NCI-H2171 treated with DMSO at 0.1 percent for 48 hours (cell line): ENCODE measurements around the gene RPL35.

Source experiments
- DNase-seq: peaks from one replicate; lab custom pipeline; 2025; lab: John Stamatoyannopoulos, UW

RPL35 gene

GRCh38 chr9:124861342-124862229 is at the start of gene RPL35, which contains the start of gene ARPC5L:
RPL35 (minus strand) TSS chr9:124861957; CDS start chr9:124861912, 45 bp downstream.
ARPC5L (plus strand) TSS chr9:124862130; CDS start chr9:124869291, 7,161 bp downstream.
- peak; percentile 94 for DNase-seq

GRCh38 chr9:124908098-124908497 is 46.3 kb upstream of the RPL35 start:
- DNase-seq = no peak

- no peak for DNase-seq
Measured at GRCh38 chr9:124906966-124907365, 45.2 kb upstream of the RPL35 start.

GRCh38 chr9:124899845-124900244 is 38.1 kb upstream of the RPL35 start:
- DNase-seq = no peak

GRCh38 chr9:124897570-124898460 is 36.1 kb upstream of the RPL35 start:
- no peak for DNase-seq

- peak; percentile 37 for DNase-seq
Measured at GRCh38 chr9:124894741-124895170, 33.0 kb upstream of the RPL35 start.

- no peak for DNase-seq
Measured at GRCh38 chr9:124894035-124894740, 32.4 kb upstream of the RPL35 start.

- no peak for DNase-seq
Measured at GRCh38 chr9:124890179-124890578, 28.4 kb upstream of the RPL35 start.

- no peak for DNase-seq
Measured at GRCh38 chr9:124889006-124889405, 27.2 kb upstream of the RPL35 start.

- no peak for DNase-seq
Measured at GRCh38 chr9:124887832-124888231, 26.1 kb upstream of the RPL35 start.

- no peak for DNase-seq
Measured at GRCh38 chr9:124886866-124887492, 25.2 kb upstream of the RPL35 start.

- no peak for DNase-seq
Measured at GRCh38 chr9:124886461-124886860, 24.7 kb upstream of the RPL35 start.

- DNase-seq = no peak
Measured at GRCh38 chr9:124885551-124885950, 23.8 kb upstream of the RPL35 start.

- no peak for DNase-seq
Measured at GRCh38 chr9:124884376-124884775, 22.6 kb upstream of the RPL35 start.

- DNase-seq = peak; percentile 50
Measured at GRCh38 chr9:124882231-124882630, 20.5 kb upstream of the RPL35 start.

GRCh38 chr9:124881138-124881743 is 19.5 kb upstream of the RPL35 start:
- no peak for DNase-seq

GRCh38 chr9:124880501-124880900 is 18.7 kb upstream of the RPL35 start:
- DNase-seq = no peak

GRCh38 chr9:124879226-124879625 is 17.5 kb upstream of the RPL35 start:
- DNase-seq = no peak

- DNase-seq = no peak
Measured at GRCh38 chr9:124878518-124878917, 16.8 kb upstream of the RPL35 start.

GRCh38 chr9:124878021-124878420 is 16.3 kb upstream of the RPL35 start:
- no peak for DNase-seq
